GM12801 (cell line): ENCODE data around the gene KCNMB2.

Source experiments
- TF ChIP-seq, protein P1 (sequence below): IDR thresholded peaks from one replicate; pipeline ENCODE4 v1.5.1; 2011; ENCODE audit warnings: control low read depth; ENCODE audit not compliant: insufficient read length; ENCODE audit errors: extremely low read depth

Gene KCNMB2

DNA sequence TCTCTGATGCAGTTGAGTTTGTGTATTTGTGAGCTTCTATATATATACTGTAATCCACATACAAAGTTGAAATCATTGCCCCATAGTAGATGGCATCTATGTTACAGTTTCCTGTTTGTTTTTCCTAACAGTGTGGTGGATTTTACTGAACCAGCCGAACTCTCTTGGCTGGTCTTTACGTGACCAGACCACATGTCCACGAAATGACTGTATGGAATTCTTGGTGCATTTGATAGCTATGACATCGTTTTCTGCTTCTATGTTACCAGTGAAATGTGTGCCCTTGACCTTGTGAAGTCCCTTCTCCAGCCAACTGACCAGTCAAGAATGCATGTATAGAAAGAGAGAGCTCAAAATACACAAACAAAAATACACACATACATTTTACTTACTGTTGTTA lies 1.8 kb downstream of the KCNMB2 start:
- TF ChIP-seq, protein P1, sequence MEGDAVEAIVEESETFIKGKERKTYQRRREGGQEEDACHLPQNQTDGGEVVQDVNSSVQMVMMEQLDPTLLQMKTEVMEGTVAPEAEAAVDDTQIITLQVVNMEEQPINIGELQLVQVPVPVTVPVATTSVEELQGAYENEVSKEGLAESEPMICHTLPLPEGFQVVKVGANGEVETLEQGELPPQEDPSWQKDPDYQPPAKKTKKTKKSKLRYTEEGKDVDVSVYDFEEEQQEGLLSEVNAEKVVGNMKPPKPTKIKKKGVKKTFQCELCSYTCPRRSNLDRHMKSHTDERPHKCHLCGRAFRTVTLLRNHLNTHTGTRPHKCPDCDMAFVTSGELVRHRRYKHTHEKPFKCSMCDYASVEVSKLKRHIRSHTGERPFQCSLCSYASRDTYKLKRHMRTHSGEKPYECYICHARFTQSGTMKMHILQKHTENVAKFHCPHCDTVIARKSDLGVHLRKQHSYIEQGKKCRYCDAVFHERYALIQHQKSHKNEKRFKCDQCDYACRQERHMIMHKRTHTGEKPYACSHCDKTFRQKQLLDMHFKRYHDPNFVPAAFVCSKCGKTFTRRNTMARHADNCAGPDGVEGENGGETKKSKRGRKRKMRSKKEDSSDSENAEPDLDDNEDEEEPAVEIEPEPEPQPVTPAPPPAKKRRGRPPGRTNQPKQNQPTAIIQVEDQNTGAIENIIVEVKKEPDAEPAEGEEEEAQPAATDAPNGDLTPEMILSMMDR = no peak

DNA sequence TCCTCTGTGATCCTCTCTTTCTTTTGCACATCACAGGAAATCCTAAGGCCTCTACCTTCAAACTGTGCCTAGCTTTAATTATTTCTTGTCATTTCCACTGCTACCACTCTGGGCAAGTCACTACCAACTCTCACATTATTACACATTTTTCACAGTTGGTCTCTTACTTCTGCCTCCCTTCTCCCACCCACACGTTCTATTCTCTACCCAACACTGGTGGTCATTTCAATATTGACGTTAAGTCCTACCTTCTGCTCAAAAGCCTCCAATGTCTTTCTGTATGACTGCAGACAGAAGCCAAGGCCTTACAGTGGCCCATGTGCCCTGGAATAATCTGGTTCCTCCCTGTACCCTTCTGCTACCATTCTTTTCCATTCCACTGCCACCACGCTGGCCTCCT lies 3.9 kb downstream of the KCNMB2 start:
- TF ChIP-seq, protein P1 = no peak

DNA sequence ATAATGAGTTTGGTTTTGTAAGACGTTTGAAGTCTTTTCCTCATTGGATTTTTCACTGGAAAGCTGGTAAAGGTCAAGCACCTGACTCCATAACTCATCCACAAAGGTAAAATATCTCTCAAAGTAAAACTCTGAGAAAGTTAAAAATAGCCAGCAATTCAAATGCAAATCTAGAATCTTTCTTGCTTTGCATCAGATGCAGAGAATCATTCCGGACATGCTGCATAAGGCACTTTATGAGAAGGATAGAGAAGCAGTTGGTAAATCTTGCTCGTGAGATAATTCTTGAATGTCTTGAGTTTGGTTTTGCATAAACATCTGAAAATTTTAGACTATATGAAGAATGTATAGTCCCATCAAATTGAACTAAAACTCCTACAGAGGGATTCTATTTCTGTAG lies 9.1 kb downstream of the KCNMB2 start:
- TF ChIP-seq, protein P1 = no peak

DNA sequence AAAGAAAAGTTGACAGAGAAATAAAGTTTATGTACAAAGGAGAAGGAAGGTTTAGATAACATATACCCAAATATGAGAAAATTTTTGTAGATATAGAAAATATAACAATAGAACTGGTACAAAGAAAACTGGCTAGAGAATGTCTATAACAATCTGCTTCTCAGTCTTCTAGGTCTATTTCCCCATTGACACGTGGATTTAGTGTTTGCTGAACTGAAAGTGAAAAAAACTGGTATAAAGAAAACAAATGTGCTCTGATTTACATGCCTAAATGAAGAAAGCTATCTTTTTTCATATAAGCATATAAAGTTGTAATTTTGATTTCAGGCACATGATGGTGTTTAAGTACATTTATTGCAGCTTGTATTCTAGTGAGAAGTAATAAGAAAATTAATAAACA lies 9.8 kb downstream of the KCNMB2 start:
- TF ChIP-seq, protein P1 = no peak

DNA sequence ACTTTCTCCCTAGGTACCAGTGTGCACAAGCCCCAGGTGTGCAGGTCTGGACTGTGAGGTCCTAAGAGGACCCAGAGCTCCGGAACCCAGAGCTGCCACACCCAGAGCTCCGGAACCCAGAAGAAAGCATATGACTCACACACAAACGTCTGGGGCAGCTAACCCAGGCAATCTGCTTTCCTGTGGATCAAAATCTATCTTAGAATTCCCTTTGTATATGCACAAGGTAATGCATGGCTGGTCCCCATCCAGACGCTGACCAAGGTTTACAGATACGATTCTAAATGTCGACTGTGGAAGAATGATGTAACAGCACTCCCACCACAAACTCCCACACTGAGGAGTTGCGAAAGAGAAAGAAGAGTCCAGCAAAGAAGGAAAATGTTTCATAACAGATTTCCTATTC lies 15.7 kb downstream of the KCNMB2 start:
- TF ChIP-seq, protein P1 = no peak

DNA sequence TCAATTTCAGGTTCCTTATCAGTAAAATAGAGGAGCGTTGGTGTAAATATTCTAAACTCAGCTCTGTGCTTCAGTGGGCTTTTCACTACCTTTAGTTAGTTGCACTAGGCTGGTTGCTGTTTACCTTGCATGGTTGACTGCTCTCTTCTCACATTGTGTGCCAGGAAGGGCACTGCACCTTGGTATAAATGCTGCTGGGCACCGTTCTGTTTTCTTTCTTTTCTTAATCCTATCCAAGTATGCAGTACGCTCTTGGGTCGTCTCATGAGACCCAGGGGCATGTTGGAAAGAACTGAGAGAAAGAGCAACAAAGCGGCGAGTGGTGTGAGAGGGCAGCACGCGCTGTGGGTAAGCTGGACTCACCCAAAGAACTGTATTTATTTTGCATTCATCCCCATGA lies 22.4 kb downstream of the KCNMB2 start:
- TF ChIP-seq, protein P1 = no peak

DNA sequence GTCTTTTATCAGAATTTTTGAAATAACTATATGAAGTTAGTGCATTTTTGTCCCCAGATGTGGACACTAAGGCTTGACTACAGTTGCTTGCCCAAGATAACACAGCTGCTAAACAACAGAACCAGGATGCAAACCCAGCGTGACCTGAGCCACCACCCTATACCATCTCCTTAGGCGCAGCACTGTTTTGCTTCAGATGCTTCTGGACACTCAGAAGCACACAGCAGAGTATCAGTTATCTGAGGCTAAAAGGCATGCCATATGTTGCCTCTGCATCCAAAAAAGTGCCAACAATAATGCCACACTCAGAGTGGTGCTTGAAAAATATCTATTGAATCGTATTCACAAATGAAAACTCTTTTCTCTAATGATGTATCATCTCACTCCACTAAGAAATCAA lies 24.5 kb downstream of the KCNMB2 start:
- TF ChIP-seq, protein P1 = no peak

DNA sequence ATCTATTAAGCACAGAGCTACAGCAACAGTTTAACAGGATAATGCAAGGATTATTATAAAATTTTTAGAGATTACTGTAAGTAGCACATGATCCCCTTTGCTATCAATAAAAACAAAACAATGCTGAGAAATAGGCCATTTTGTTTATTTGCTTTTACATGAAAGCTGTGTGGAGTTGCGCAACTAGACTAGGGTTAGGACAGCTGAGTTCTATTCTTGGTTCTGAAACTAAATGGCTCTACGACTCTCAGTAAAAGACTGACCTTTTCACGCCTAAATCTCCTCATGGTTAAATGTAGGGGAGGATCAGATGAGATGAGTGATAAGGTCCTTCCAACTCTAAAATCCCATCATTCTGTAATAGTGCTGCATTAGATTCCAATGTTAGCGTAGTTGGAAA lies 25.0 kb downstream of the KCNMB2 start:
- TF ChIP-seq, protein P1 = no peak
